Choroid plexus epithelial cell (primary cell): Measurements from ENCODE around the gene MAMLD1.

Experiments
- DNase-seq: peaks from one replicate; pipeline ENCODE4 v3.0.0-alpha.2; 2010; ENCODE audit warnings: low read depth
- H3K4me3 ChIP-seq: 2 replicates; pipeline ENCODE4 v1.5.1; 2011; ENCODE audit warnings: low read depth, mild to moderate bottlenecking, control low read depth, low read length, moderate library complexity
- TF ChIP-seq, protein P1 (sequence below): conservative IDR thresholded peaks from 2 replicates; pipeline ENCODE4 v1.5.1; 2011; ENCODE audit warnings: low read depth, mild to moderate bottlenecking, control low read depth, inconsistent platforms, low read length, moderate library complexity

MAMLD1 gene

DNA sequence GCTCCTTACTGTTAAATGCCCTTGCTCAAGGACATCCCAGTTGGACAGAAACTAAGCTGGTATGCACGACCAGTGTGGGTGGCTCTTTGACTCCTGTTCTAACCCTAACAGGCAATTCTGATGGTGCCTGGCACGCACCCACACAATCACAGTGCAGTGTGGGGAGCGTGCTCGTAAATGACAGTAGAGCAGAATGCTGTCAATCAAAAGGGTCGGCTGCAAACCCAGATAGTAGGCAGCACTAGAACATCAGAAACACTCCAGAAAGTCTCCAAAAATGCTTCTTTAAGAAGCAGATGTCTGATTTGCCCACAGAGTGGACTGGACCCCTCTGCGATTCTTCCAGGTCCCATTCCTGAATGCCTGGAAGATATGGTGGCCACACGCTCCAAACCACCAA is 167.7 kb downstream of the MAMLD1 start:
- DNase-seq = no peak
- no peak overlapping the region for H3K4me3 ChIP-seq
- TF ChIP-seq, protein P1, sequence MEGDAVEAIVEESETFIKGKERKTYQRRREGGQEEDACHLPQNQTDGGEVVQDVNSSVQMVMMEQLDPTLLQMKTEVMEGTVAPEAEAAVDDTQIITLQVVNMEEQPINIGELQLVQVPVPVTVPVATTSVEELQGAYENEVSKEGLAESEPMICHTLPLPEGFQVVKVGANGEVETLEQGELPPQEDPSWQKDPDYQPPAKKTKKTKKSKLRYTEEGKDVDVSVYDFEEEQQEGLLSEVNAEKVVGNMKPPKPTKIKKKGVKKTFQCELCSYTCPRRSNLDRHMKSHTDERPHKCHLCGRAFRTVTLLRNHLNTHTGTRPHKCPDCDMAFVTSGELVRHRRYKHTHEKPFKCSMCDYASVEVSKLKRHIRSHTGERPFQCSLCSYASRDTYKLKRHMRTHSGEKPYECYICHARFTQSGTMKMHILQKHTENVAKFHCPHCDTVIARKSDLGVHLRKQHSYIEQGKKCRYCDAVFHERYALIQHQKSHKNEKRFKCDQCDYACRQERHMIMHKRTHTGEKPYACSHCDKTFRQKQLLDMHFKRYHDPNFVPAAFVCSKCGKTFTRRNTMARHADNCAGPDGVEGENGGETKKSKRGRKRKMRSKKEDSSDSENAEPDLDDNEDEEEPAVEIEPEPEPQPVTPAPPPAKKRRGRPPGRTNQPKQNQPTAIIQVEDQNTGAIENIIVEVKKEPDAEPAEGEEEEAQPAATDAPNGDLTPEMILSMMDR = no peak

DNA sequence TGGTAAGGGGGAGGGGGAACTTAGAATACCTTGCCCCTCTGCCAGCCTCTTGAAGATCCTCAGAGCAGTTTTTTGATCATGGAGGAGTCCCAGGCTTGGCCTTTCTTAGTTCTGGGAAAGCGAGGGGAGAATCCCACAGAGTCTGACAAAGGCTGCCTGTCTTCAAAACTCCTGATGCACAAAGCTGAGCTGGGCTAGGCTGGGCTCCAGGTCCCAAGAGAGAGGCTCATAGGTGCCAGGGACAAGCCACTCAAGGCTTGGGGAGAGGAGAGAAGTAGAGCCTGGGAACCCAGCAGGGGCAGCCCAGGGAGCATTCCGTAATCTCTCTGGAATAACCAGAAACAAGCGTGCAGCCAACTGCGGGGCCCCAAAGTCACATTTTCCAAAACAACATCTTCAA is 168.3 kb downstream of the MAMLD1 start:
- DNase-seq = no peak
- H3K4me3 ChIP-seq = no peak overlapping the region
- TF ChIP-seq, protein P1 = no peak

DNA sequence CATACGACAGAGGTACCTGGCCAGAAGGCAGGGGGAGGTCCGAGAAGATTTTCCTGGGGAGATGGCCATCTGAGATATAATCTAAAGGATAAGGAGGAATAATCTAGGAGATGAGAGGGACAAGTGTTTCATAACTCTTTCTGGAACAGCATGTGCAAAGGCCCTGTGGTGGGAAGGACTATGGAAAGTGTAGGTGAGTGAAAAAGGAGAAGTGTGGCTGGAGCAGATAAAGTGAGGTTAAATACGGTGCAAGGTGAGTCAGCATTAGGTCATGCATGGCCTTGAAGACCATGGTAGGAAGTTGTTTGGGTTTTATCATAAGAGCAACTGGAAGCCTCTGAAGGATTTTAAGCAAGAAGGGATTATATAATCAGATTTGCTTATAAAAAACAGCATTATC is 170.7 kb downstream of the MAMLD1 start:
- no peak overlapping the region for H3K4me3 ChIP-seq
- TF ChIP-seq, protein P1 = no peak
- DNase-seq = no peak

DNA sequence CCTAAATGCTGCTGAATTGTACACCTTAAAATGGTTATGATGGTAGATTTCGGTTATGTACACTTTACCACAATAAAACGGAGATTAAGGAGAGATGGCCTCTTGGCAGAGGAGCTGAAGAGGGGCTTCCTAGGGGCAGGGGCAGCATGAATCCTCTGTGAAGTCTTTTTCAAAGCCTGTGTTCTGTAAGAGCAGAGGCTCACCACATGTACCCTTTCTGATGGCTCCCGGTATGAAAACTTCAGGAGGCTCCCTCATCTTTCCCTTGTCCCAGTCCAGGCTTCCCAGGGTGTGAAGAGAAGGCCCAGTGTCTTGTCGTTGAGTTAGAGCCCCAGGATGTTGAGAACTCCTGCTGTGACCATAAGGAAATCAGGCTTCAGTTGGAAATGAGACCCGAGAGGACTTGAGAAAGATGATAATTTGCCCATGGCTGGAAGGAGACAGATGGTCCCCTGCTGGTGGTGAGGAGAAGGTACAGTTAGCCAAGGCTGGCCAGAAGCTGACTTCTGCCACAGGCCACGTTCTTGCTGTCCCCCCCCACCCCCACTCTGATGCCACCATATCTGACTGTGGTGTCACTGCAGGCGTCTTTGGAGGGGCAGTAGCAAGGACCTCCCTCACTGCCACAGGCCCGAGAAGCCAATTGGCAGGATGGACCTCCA is 173.5 kb downstream of the MAMLD1 start:
- TF ChIP-seq, protein P1 = peak; percentile 27
- no peak for DNase-seq
- no peak overlapping the region for H3K4me3 ChIP-seq

DNA sequence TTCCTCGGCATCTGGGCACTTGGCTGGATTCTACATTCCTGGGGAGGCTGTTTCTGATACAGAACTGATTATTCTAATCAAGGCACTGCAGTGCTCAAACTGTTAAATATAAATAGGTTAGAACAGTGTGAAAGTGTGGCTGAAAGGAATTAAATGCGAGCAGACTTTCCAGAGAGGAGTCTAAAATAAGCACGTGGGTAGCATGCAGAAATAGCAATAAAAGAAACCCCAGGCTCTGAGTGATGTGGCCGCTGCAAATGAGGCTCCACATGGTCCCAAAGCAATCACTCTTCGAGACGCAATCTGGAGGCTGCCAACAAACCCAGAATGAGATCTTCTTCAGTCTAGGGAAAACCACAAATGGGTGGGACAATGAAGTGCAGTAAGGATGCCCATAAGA is 174.7 kb downstream of the MAMLD1 start:
- TF ChIP-seq, protein P1 = no peak
- H3K4me3 ChIP-seq = no peak overlapping the region
- DNase-seq = no peak

DNA sequence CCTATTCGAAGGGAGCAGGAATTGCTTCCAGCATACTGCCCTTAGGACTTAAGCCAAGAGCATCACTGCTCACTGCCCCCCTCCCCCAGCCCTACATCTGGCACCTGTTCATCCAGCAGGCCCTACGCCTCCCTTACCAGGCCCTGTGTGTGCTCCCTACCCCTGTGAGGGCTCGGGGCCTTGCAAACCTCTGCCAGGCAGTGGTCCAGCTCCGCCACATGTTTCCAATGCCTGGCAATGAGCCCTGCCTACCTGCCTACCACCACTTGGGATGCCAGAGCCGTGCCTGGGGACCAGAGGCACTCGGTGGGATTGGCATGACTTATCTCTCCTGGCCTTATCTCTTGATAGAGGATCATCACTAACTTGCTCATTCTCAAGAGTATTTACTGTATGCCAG is 177.8 kb downstream of the MAMLD1 start:
- no peak overlapping the region for H3K4me3 ChIP-seq
- TF ChIP-seq, protein P1 = no peak
- DNase-seq = no peak

DNA sequence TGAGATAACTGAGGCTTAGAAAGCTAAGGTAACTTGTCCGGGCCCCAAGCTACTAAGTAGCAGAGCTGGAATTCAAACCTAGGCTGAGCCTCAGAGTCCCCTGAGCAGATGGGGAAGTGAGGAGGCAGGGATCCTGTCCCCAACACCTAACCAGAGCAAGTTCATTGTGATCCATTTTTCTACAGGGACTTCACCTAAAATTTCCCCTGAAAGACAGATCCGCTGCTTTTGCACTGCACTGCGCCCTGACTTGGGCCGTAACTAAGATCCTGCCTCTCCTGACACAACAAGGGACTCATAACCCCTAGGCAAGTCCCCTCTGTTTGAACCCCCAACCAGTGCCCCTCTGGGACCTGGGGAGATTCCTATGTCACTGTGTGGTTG is 179.7 kb downstream of the MAMLD1 start:
- DNase-seq = no peak
- H3K4me3 ChIP-seq = no peak overlapping the region
- TF ChIP-seq, protein P1 = no peak
